C4-2B (cell line): ENCODE measurements around the gene RPS6KL1.

Experiments
- ZFX ChIP-seq: fragments of 450-650 bp; IDR thresholded peaks from 2 replicates; pipeline ENCODE4 v1.6.1; 2017
- TF ChIP-seq, protein P1 (sequence below): fragments of 450-650 bp; conservative IDR thresholded peaks from 2 replicates; pipeline ENCODE4 v1.5.1; 2017; ENCODE audit warnings: mild to moderate bottlenecking

DNA sequence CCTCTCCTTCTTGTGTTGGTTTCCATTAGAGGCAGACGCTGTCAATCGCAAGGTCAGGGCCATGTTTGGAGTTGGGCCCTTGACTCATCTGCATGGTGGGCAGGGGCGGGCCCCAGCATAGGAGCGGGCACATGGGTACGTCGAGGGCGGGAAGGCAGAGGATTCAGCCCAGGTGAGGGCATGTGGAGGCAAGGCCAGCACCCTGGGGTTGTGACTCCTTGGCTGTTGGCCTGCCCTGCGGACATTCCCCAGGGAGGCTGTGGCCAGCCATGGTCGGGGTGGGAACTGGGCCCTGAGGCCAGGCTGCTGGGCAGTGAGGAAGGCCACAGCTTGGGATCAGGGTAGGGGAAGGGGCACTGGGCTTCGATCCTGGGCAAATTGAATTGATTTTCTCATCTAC lies 10.3 kb downstream of the RPS6KL1 start:
- TF ChIP-seq, protein P1, sequence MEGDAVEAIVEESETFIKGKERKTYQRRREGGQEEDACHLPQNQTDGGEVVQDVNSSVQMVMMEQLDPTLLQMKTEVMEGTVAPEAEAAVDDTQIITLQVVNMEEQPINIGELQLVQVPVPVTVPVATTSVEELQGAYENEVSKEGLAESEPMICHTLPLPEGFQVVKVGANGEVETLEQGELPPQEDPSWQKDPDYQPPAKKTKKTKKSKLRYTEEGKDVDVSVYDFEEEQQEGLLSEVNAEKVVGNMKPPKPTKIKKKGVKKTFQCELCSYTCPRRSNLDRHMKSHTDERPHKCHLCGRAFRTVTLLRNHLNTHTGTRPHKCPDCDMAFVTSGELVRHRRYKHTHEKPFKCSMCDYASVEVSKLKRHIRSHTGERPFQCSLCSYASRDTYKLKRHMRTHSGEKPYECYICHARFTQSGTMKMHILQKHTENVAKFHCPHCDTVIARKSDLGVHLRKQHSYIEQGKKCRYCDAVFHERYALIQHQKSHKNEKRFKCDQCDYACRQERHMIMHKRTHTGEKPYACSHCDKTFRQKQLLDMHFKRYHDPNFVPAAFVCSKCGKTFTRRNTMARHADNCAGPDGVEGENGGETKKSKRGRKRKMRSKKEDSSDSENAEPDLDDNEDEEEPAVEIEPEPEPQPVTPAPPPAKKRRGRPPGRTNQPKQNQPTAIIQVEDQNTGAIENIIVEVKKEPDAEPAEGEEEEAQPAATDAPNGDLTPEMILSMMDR = no peak
- TF ChIP-seq ZFX = no peak
